ENCODE data around the gene PTPRA.

DNA sequence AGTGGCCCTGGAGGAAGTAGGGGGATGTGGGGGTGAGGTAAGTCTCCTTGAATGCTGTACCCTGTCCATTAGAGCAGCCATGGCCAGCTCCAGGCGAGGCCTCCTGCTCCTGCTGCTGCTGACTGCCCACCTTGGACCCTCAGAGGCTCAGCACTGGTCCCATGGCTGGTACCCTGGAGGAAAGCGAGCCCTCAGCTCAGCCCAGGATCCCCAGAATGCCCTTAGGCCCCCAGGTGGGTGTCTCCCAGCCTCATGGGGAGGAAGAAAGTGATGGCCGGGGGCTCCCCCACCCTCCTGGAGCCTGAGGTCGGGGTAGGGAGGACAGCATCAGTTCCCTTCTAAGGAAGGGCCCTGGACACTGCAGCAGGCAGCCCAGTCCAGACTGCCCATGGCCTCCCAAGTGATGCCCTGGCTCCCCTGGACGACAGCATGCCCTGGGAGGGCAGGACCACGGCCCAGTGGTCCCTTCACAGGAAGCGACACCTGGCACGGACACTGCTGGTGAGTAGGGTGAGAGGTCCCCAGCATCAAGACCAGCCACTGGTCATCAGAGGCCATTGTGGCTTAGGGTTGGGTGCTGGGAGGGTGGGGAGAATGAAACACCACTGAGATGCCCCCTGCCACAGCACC, 171.2 kb downstream of the PTPRA start:
- no peak for TF ChIP-seq CTCF (IDR thresholded peaks at IDR 0.05)
- no peak for TF ChIP-seq POLR2A (IDR thresholded peaks at IDR 0.05)

Measured in adrenal gland (tissue), 5 donors.